KOPT-K1 (cell line): ENCODE measurements around the gene HACD1.

Source experiments
- H3K27ac ChIP-seq: fragments of 200-600 bp; sonication (generic); 2 replicates; pipeline ENCODE4 v1.5.1; 2016; ENCODE audit warnings: antibody characterized with exemption, mild to moderate bottlenecking, low read depth, low read length; ENCODE audit not compliant: poor library complexity, severe bottlenecking
- H3K36me3 ChIP-seq: fragments of 200-600 bp; sonication (generic); 2 replicates; pipeline ENCODE4 v1.5.1; 2017; ENCODE audit warnings: antibody characterized with exemption, mild to moderate bottlenecking, low read length, moderate library complexity; ENCODE audit not compliant: insufficient read depth
- H3K9me3 ChIP-seq: fragments of 200-600 bp; sonication (generic); 2 replicates; pipeline ENCODE4 v1.5.1; 2017; ENCODE audit warnings: antibody characterized with exemption, low read length, mild to moderate bottlenecking; ENCODE audit not compliant: insufficient read depth, poor library complexity, severe bottlenecking

Gene HACD1

DNA sequence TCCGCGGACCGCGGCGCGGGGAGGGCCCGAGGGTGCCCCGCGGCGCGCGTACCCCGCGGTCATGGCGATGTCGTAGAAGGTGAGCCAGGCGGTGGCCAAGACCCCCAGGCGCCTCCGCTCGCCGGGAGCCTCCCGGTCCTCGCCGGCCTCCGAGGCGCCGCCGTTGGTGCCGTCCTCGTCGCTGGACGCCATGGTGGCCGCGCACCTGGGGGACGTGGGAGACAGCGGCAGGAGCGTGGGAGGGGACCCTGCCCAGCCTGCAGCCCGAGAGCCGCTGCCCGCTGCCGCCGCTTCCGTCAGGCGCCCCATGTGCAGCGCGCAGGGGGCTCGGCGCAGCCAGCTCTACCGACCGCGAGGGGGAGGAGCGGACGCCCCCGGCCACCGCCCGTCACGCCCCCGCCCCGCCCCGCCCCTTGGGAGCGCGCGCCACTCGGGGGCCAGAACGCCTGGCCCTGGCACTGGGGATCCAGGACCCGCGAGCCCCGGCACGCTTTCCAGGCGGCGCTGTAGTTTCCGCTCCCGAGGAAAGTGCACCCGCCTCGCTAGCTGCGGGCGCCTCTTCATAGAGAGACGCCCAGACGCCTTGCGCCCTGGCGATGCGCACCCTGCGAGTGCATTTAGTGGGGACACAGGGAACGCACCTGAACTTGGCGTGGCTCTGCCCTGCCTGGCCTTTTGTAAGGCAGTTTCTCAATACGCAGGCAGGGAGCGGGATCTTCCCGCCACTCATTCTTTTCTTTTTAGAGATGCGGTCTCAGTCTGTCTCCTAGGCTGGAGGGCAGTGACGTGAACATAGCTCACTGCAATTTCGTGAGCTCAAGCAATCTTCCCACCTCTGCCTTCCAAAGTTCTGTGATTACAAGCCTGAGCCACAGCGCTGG is at the start of gene HACD1:
Gene HACD1, minus strand, starts transcription at position 344 of the 881 bp plus-strand sequence. Its CDS starts 35 bp downstream, at position 309.
- Histone ChIP-seq H3K36me3 (peaks cover 2% of the 10 kb centered on the region; the same call in 1 of the 2 replicates), H3K9me3 (no peaks in the 10 kb centered on the region), H3K27ac (peak within 1 kb of the TSS; percentile 79)

- H3K9me3 ChIP-seq = no peaks in the 10 kb centered on the region
- peak overlapping the region; percentile 23 for H3K27ac ChIP-seq
- H3K36me3 ChIP-seq = peaks cover 11% of the 10 kb centered on the region; the same call in 1 of the 2 replicates
These were observed 48.6 kb upstream of the HACD1 start for GRCh38 chr10:17665747-17666146.

DNA sequence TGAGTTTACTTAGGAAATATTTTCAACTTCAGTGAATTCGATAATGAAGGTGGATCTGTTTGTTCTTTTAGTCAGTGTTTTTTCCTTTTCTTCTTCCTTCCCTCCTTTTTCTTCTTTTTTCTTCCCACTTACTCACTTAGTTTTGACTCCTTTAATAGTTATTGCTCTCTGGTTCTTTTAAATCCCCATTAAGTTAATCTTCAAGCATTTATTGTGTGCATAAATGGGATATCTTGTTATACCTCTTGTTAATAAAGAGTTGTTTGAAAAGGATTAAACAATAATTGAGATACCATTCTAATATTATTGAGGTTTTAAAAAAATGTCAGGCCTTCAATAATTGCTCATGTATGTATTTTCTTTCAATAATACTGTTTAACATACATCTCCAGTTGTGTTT is 46.3 kb upstream of the HACD1 start:
- no peaks in the 10 kb centered on the region for H3K9me3 ChIP-seq
- H3K27ac ChIP-seq = peak overlapping the region; percentile 88
- peaks cover 11% of the 10 kb centered on the region; the same call in 1 of the 2 replicates for H3K36me3 ChIP-seq

DNA sequence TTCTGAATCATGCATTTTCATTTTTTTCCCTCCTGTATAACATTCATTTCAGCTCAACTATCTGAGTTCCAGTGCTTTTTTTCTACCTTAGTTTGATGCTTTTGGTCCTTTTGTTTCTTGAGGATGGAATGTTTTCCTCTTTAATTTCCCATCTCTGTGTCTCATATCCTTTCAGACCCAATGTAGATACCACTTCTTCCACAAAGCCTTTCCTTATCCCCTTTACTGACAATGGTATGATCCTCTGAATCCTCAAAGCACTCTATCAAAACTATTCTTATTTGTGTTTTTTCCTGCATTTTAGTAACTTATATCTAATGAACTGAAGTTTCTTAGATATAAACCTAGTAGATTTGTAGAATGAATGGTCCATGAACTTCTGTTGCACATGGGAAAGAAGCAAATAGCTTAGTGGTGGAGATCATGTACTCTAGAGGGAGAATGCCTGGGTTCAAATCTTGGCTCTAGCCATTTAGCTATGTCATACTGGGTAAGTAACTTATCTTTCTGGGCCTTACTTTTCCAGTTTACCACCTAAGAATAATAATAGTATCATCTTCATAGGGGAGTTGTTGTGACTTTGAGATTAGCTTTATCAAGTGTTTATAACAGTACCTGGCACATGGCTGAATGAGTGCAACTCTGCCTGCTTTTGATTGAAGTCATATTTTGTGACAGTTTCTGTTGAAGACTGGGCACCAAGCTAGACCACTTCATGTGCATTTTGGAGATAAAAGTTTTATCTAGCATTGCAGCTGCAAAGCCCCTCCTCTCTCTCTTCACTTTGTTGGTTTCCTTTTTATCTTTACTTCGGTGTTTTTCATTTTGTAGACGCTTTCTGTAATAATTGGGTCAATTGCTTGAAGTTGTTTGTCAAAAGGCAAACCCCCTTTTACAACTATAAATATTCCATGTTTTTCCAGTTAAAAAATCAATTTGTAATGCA is 45.3 kb upstream of the HACD1 start:
- Histone ChIP-seq H3K9me3 (no peaks in the 10 kb centered on the region), H3K27ac (peak overlapping the region; percentile 88), H3K36me3 (peaks cover 11% of the 10 kb centered on the region; the same call in 1 of the 2 replicates)

DNA sequence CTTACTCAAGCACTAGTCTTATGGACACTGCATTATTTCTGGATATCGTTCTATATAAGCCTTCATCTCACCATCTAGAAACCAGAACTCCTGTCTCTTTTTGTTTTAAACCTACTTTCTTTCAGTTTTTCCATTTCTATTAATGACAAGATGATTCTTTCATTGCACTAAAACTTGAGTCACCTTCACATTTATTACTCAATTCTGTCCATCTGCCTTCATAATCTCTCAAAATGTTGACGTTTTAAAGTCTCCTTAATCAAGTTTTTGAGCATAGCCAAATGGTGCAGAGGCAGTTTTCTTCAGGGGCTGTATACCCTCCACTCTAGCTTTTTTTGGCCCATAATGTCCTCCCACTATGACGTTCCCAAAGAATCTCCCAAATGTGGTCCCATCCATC is 44.3 kb upstream of the HACD1 start:
- Histone ChIP-seq H3K9me3 (no peaks in the 10 kb centered on the region), H3K27ac (peak overlapping the region; percentile 88), H3K36me3 (peaks cover 11% of the 10 kb centered on the region; the same call in 1 of the 2 replicates)

DNA sequence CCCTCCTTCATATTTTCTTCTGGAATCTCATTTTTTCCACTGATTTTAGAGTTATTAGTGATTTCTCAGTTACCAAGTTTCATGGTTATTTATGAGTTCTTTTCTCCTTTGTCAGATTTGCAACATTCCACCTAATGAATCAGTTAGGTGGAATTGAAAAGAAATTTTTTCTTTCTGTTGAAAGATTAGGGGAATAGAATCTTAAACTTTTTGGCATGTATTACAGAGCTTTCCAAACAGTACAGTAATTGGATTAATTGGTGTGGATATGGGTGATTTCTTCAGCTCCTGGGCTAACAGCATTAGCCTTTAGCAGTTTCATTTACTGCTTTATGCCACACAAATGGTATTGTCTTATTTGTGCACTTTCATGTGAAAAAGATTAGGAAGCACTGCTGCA is 43.7 kb upstream of the HACD1 start:
- no peaks in the 10 kb centered on the region for H3K9me3 ChIP-seq
- peaks cover 11% of the 10 kb centered on the region; the same call in 1 of the 2 replicates for H3K36me3 ChIP-seq
- peak overlapping the region; percentile 88 for H3K27ac ChIP-seq

GRCh38 chr10:17659365-17659764 is 42.2 kb upstream of the HACD1 start:
- Histone ChIP-seq H3K36me3 (peaks cover 11% of the 10 kb centered on the region; the same call in 1 of the 2 replicates), H3K9me3 (no peaks in the 10 kb centered on the region), H3K27ac (peak overlapping the region; percentile 88)

GRCh38 chr10:17657103-17657500 is 39.9 kb upstream of the HACD1 start:
- Histone ChIP-seq H3K27ac (peak overlapping the region; percentile 72), H3K9me3 (peaks cover 15% of the 10 kb centered on the region), H3K36me3 (peaks cover 27% of the 10 kb centered on the region)

DNA sequence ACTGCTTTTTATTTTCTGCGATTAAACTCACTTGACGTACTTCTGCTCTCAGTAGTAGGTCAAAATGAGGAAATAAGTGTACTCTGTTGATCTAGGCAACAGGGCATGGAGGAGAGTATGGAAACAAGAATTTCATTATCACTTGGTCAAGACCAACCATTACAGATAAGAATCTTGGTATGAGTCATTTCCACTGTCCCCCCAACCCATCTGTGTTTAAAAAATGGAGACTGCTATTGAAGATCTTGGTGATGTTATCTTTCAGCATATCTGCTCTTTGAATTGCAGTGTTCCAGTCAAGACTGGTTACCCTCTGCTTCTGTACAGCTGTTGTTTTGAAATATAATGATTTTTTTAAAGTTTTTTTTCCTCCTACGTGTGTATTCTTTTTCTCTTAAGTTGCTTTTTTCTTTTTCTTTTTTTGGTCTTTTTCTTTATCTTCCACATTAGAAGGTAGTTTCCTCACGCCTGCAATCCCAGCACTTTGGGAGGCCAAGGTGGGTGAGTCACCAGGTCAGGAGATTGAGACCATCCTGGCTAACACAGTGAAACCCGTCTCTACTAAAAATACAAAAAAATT is 38.5 kb upstream of the HACD1 start:
- Histone ChIP-seq H3K9me3 (peaks cover 15% of the 10 kb centered on the region), H3K27ac (peak overlapping the region; percentile 72), H3K36me3 (peaks cover 16% of the 10 kb centered on the region)

GRCh38 chr10:17655009-17655408 is 37.8 kb upstream of the HACD1 start:
- Histone ChIP-seq H3K9me3 (peaks cover 15% of the 10 kb centered on the region), H3K27ac (peak overlapping the region; percentile 72), H3K36me3 (peaks cover 17% of the 10 kb centered on the region)

GRCh38 chr10:17652585-17652984 is 35.4 kb upstream of the HACD1 start:
- Histone ChIP-seq H3K9me3 (peaks cover 22% of the 10 kb centered on the region), H3K27ac (no peak overlapping the region), H3K36me3 (peaks cover 25% of the 10 kb centered on the region)

DNA sequence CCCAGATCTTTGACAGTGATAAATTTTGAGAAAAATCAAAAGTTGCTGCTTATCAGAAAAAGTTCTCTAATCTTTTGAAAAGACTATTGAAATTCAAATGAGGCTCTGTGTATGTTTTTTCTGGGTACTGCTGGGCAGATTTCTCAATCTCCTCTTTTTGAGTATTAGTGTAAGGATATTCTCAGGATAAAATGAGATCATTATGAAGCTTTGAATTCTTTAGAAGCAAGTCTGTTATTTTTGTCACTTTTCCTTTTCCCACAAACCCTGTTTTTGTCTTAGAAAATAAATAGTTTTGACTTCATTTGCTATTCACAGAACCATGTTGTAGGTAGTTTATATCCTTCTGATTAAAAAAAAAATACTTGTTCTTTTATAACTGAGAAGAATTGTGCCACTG is 34.7 kb upstream of the HACD1 start:
- H3K9me3 ChIP-seq = peaks cover 22% of the 10 kb centered on the region
- peaks cover 29% of the 10 kb centered on the region for H3K36me3 ChIP-seq
- H3K27ac ChIP-seq = peak overlapping the region; percentile 80

DNA sequence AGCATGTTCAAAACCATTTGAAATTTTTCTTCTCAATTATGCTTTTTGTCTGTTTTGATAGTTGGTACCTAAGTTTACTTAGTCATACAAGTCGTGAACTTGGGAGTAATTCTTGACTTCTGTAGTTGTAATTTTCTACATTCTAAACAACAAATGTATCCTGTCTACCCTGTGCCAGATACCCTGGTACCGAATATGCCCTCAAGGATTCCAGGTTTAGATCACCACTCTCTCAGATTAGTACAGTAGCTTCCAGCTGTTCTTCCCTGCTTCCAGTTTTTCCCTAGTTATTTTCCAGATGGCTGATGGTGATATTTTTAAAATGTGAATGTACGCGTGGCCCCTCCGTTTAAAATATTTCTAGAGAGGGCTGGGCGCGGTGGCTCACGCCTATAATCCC is 33.2 kb upstream of the HACD1 start:
- Histone ChIP-seq H3K9me3 (peaks cover 22% of the 10 kb centered on the region), H3K27ac (peak overlapping the region; percentile 80), H3K36me3 (peaks cover 33% of the 10 kb centered on the region)

DNA sequence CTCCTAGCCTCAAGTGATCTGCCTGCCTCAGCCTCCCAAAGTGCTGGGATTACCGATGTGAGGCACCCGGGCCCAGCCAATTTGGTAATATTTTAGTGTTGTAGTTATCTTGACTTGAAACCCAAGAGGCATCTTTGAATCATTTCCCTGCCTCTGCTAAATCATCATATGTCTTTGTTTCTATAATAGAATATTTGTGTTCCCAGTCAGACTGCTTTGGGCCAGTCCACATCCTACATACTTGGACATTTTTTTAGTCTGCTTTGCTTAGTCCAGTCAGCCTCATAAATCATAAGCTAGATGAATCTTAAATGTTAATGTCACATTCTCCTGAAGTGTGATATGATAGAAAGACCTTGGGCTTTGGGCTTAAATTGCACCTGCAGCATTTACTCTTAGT is 32.7 kb upstream of the HACD1 start:
- Histone ChIP-seq H3K27ac (peak overlapping the region; percentile 80), H3K9me3 (peaks cover 22% of the 10 kb centered on the region), H3K36me3 (peaks cover 33% of the 10 kb centered on the region)
